ENCODE measurements around the gene ZG16. TPM values are rescaled to one million over a fixed set of nuclear protein-coding genes. Genes with fewer than 3 reads are reported as not detected.

Gene ZG16
- total RNA-seq, 1 experiment from 2014 or later = not detected

DNA sequence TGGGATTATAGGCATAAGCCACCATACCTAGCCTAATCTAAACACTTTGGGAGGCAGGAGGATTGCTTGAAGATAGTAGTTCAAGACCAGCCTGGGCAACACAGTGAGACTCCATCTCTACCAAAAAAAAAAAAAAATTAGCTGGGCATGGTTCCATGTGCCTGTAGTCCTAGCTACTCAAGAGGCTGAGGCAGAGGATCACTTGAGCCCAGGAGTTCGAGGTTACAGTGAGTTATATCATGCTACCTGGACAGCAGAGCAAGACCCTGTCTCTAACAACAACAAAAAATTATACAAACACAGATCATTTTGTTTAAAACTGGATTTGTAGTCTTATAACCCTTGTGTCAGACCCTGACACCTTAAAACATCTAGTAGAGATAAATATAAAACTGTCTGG is 24.5 kb upstream of the ZG16 start:
- DNase-seq (ENCODE audit: low spot score) (no peak), ATAC-seq (no peak)
- Mint-ChIP-seq H3K4me3 (no peak overlapping the region), H3K36me3 (peaks cover 13% of the 10 kb centered on the region), H3K27ac (no peak overlapping the region), H3K27me3 (ENCODE audit: low read depth) (peaks cover 17% of the 10 kb centered on the region), H3K4me1 (no peaks in the 10 kb centered on the region), H3K9me3 (peaks cover 5% of the 10 kb centered on the region)
- no peak for TF ChIP-seq CBFB (CRISPR knock-in tag; IDR thresholded peaks at IDR 0.05; ENCODE audit: low read depth)
- no peak for TF ChIP-seq MAX (CRISPR knock-in tag; IDR thresholded peaks at IDR 0.05)
- no peak for TF ChIP-seq IRF2 (CRISPR knock-in tag; IDR thresholded peaks at IDR 0.05; ENCODE audit: borderline replicate concordance, low read depth)
- TF ChIP-seq EMX1 (CRISPR knock-in tag; IDR thresholded peaks at IDR 0.05) = no peak
- TF ChIP-seq MLX (CRISPR knock-in tag; IDR thresholded peaks at IDR 0.05) = no peak
- TF ChIP-seq MXD4 (CRISPR knock-in tag; IDR thresholded peaks at IDR 0.05; ENCODE audit: borderline replicate concordance) = no peak
- no peak for TF ChIP-seq SP1 (CRISPR knock-in tag; conservative IDR thresholded peaks at IDR 0.05)
- TF ChIP-seq, protein P1, sequence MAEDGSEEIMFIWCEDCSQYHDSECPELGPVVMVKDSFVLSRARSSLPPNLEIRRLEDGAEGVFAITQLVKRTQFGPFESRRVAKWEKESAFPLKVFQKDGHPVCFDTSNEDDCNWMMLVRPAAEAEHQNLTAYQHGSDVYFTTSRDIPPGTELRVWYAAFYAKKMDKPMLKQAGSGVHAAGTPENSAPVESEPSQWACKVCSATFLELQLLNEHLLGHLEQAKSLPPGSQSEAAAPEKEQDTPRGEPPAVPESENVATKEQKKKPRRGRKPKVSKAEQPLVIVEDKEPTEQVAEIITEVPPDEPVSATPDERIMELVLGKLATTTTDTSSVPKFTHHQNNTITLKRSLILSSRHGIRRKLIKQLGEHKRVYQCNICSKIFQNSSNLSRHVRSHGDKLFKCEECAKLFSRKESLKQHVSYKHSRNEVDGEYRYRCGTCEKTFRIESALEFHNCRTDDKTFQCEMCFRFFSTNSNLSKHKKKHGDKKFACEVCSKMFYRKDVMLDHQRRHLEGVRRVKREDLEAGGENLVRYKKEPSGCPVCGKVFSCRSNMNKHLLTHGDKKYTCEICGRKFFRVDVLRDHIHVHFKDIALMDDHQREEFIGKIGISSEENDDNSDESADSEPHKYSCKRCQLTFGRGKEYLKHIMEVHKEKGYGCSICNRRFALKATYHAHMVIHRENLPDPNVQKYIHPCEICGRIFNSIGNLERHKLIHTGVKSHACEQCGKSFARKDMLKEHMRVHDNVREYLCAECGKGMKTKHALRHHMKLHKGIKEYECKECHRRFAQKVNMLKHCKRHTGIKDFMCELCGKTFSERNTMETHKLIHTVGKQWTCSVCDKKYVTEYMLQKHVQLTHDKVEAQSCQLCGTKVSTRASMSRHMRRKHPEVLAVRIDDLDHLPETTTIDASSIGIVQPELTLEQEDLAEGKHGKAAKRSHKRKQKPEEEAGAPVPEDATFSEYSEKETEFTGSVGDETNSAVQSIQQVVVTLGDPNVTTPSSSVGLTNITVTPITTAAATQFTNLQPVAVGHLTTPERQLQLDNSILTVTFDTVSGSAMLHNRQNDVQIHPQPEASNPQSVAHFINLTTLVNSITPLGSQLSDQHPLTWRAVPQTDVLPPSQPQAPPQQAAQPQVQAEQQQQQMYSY (CRISPR knock-in tag; IDR thresholded peaks at IDR 0.05) = no peak
- TF ChIP-seq ELF4 (CRISPR knock-in tag; IDR thresholded peaks at IDR 0.05; ENCODE audit: low read depth) = no peak
- TF ChIP-seq, protein P2, sequence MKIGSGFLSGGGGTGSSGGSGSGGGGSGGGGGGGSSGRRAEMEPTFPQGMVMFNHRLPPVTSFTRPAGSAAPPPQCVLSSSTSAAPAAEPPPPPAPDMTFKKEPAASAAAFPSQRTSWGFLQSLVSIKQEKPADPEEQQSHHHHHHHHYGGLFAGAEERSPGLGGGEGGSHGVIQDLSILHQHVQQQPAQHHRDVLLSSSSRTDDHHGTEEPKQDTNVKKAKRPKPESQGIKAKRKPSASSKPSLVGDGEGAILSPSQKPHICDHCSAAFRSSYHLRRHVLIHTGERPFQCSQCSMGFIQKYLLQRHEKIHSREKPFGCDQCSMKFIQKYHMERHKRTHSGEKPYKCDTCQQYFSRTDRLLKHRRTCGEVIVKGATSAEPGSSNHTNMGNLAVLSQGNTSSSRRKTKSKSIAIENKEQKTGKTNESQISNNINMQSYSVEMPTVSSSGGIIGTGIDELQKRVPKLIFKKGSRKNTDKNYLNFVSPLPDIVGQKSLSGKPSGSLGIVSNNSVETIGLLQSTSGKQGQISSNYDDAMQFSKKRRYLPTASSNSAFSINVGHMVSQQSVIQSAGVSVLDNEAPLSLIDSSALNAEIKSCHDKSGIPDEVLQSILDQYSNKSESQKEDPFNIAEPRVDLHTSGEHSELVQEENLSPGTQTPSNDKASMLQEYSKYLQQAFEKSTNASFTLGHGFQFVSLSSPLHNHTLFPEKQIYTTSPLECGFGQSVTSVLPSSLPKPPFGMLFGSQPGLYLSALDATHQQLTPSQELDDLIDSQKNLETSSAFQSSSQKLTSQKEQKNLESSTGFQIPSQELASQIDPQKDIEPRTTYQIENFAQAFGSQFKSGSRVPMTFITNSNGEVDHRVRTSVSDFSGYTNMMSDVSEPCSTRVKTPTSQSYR (CRISPR knock-in tag; IDR thresholded peaks at IDR 0.05) = no peak
- TF ChIP-seq PRRX2 (CRISPR knock-in tag; IDR thresholded peaks at IDR 0.05) = no peak
- no peak for TF ChIP-seq TEAD4 (CRISPR knock-in tag; IDR thresholded peaks at IDR 0.05)
- TF ChIP-seq CREB1 (CRISPR knock-in tag; IDR thresholded peaks at IDR 0.05) = no peak
- TF ChIP-seq ZNF232 (CRISPR knock-in tag; IDR thresholded peaks at IDR 0.05) = no peak
- TF ChIP-seq ZNF121 (CRISPR knock-in tag; IDR thresholded peaks at IDR 0.05) = no peak
- TF ChIP-seq SOX15 (CRISPR knock-in tag; IDR thresholded peaks at IDR 0.05) = no peak
- no peak for TF ChIP-seq ZNF416 (CRISPR knock-in tag; IDR thresholded peaks at IDR 0.05)
- TF ChIP-seq ZNF671 (CRISPR knock-in tag; IDR thresholded peaks at IDR 0.05) = no peak
- no peak for TF ChIP-seq ZNF219 (CRISPR knock-in tag; IDR thresholded peaks at IDR 0.05; ENCODE audit: borderline replicate concordance)
- no peak for TF ChIP-seq OVOL2 (CRISPR knock-in tag; IDR thresholded peaks at IDR 0.05; ENCODE audit: borderline replicate concordance)
- POLR2A ChIA-PET = interaction anchor here (0.6 to 0.7 kb wide), 2 partner anchors 53 to 105 kb away, joined by 3 read pairs; no protein-coding TSS in a partner anchor
- CTCF ChIA-PET = interaction anchor here (1.0 to 1.9 kb wide), 4 partner anchors 31 to 112 kb away, joined by 4 to 5 read pairs (median 4); partner anchors contain the start of gene KIF22

GRCh38 chr16:29756654-29757053 is 21.4 kb upstream of the ZG16 start:
- Mint-ChIP-seq H3K4me3 (no peak overlapping the region), H3K27me3 (ENCODE audit: low read depth) (peaks cover 14% of the 10 kb centered on the region), H3K27ac (no peak overlapping the region), H3K36me3 (no peaks in the 10 kb centered on the region), H3K9me3 (no peaks in the 10 kb centered on the region), H3K4me1 (peaks cover 4% of the 10 kb centered on the region; the same call in 1 of the 2 replicates)
- CTCF ChIA-PET = interaction anchor here (1.1 to 3.5 kb wide), 4 partner anchors 28 to 275 kb away, joined by 3 to 13 read pairs (median 5); partner anchors contain the start of gene KIF22
- DNase-seq (ENCODE audit: low spot score) (no peak), ATAC-seq (no peak)
- POLR2A ChIA-PET = no interaction called here
- TF ChIP-seq, protein P1 (CRISPR knock-in tag; IDR thresholded peaks at IDR 0.05) = no peak
- no peak for TF ChIP-seq NR2C2 (CRISPR knock-in tag; IDR thresholded peaks at IDR 0.05)
- TF ChIP-seq MXD4 (CRISPR knock-in tag; IDR thresholded peaks at IDR 0.05; ENCODE audit: borderline replicate concordance) = no peak
- TF ChIP-seq NFYB (CRISPR knock-in tag; conservative IDR thresholded peaks at IDR 0.05; ENCODE audit: low read depth) = no peak
- TF ChIP-seq CDX4 (CRISPR knock-in tag; IDR thresholded peaks at IDR 0.05; ENCODE audit: borderline replicate concordance) = no peak
- no peak for TF ChIP-seq TEAD1 (CRISPR knock-in tag; IDR thresholded peaks at IDR 0.05)

Measured in WTC11 (cell line).